ENCODE data around the gene QRSL1. TPM values are rescaled to one million over a fixed set of nuclear protein-coding genes. Genes with fewer than 3 reads are reported as not detected.

QRSL1 gene
- total RNA-seq, 1 donor from 2014 or later = 10.7 TPM

GRCh38 chr6:106714281-106714680 lies 84.9 kb downstream of the QRSL1 start:
- H3K4me1 ChIP-seq = no peaks in the 10 kb centered on the region
- H3K27me3 ChIP-seq (ENCODE audit: low read depth) = peaks cover 4% of the 10 kb centered on the region
- no peak for DNase-seq
- H3K4me3 ChIP-seq = no peak overlapping the region
- no peak for ATAC-seq
- no peak for TF ChIP-seq CTCF (IDR thresholded peaks at IDR 0.05)
- H3K9me3 ChIP-seq = no peaks in the 10 kb centered on the region
- H3K36me3 ChIP-seq = no peaks in the 10 kb centered on the region
- H3K27ac ChIP-seq = no peak overlapping the region
- intact Hi-C loops (cut with DNase I) = no loop called here

GRCh38 chr6:106715922-106716321 lies 86.5 kb downstream of the QRSL1 start:
- Histone ChIP-seq H3K4me1 (no peaks in the 10 kb centered on the region), H3K4me3 (no peak overlapping the region), H3K27ac (no peak overlapping the region), H3K9me3 (no peaks in the 10 kb centered on the region), H3K36me3 (no peaks in the 10 kb centered on the region), H3K27me3 (ENCODE audit: low read depth) (peaks cover 4% of the 10 kb centered on the region)
- no peak for TF ChIP-seq CTCF (IDR thresholded peaks at IDR 0.05)
- no peak for ATAC-seq
- intact Hi-C loops (cut with DNase I) = no loop called here
- no peak for DNase-seq

GRCh38 chr6:106716966-106717365 lies 87.6 kb downstream of the QRSL1 start:
- no peaks in the 10 kb centered on the region for H3K27me3 ChIP-seq (ENCODE audit: low read depth)
- no peak overlapping the region for H3K4me3 ChIP-seq
- H3K4me1 ChIP-seq = no peaks in the 10 kb centered on the region
- no peaks in the 10 kb centered on the region for H3K36me3 ChIP-seq
- H3K9me3 ChIP-seq = no peaks in the 10 kb centered on the region
- no peak for DNase-seq
- H3K27ac ChIP-seq = no peak overlapping the region
- no peak for ATAC-seq
- TF ChIP-seq CTCF (IDR thresholded peaks at IDR 0.05) = no peak
- intact Hi-C loops (cut with DNase I) = no loop called here

Other genes starting within 250 kb of the QRSL1 start
- 4.1 TPM for gene RTN4IP1, start 80 bp upstream of the QRSL1 start, total RNA-seq